GM19452 (cell line): ENCODE data around the gene EXOC4.

ENCODE experiments used
- ATAC-seq: cut with Tn5 transposase; IDR thresholded peaks from one replicate; pipeline ENCODE4 v1.9.1; 2021; ENCODE audit not compliant: unreplicated experiment

EXOC4 gene

GRCh38 chr7:133528796-133529195 lies 275.9 kb downstream of the EXOC4 start:
- no peak for ATAC-seq

GRCh38 chr7:133529861-133530260 lies 277.0 kb downstream of the EXOC4 start:
- no peak for ATAC-seq

DNA sequence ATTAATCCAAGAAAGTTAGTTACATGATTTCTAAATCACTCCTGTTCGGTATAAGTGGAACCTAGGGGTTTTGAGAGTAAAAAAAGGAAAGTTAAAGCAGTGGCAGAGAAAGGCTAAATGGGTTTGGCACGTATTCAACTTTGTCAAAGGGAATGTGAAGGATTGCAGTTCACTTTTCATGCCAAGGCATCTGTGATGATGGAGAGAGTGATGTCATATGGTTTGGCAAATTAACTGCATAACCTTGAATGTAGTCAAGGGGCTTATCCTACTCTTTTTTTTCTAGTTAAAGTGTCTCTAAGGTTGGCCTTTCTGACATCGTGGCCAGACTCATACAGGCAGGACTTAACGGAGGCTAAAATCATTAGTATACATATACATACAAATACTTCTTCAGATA lies 277.8 kb downstream of the EXOC4 start:
- ATAC-seq: no peak

- ATAC-seq: no peak
These were observed 281.9 kb downstream of the EXOC4 start for GRCh38 chr7:133534816-133535215.

- no peak for ATAC-seq
These were observed 282.4 kb downstream of the EXOC4 start for GRCh38 chr7:133535308-133535707.

DNA sequence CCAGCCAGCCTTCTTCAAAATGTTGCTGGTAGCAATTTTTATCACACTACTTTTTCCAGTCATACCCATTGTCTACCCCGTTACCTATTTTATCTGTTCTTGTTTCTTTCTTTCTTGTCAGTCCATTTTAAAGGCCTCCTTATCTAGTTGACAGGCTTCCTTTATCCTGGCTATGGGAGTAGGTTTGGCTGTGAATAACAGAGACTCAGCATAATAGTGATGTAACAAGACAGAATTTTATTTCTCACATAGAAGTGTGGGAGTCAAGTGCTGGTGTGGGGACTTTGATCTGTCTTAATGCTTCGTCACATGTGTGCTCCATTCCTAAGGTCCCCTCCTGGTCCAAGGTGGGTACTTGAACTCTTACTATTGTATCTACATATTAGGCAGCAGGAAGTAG lies 283.6 kb downstream of the EXOC4 start:
- no peak for ATAC-seq

DNA sequence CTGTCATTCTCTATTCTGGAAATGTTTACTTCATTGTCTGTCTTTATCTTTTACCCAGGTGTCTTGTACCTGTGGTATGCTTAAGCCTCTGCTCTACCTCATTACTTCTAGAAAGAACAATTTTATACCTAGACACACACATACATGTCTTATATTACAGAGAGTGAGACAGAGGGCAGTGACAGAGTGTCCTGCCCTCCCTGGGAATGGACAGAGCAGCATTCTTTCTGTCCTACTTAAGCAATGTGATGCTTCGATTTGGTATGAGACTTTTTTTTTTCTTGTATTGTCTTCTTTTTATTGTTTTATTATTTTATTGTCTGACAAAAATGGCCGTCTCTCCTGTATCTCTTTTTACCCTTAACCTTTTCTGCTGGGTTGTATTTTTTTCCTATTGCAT lies 286.1 kb downstream of the EXOC4 start:
- no peak for ATAC-seq

GRCh38 chr7:133540096-133540860 lies 287.4 kb downstream of the EXOC4 start:
- ATAC-seq: no peak

GRCh38 chr7:133542209-133542780 lies 289.4 kb downstream of the EXOC4 start:
- ATAC-seq: no peak

- ATAC-seq: no peak
These were observed 290.8 kb downstream of the EXOC4 start for GRCh38 chr7:133543657-133544056.

DNA sequence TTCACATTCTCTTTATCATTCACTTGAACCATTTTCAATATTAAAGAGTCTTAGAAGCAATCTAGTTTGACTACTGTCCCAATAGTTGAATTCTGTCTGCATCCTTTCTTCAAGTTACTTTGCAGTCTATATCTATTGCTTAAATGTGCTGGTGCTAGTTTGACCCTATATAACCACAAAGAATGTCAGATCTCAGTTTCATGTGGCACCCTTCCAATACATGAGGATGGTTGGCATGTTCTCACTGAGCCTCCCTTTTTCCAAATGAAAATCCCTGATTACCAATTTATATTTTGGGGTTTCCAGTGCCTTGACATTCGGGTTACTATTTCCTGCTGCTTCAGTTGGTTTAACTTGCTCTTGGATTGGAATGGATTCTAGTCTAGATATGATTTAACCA lies 292.7 kb downstream of the EXOC4 start:
- no peak for ATAC-seq

GRCh38 chr7:133547981-133548380 lies 295.1 kb downstream of the EXOC4 start:
- ATAC-seq: no peak

DNA sequence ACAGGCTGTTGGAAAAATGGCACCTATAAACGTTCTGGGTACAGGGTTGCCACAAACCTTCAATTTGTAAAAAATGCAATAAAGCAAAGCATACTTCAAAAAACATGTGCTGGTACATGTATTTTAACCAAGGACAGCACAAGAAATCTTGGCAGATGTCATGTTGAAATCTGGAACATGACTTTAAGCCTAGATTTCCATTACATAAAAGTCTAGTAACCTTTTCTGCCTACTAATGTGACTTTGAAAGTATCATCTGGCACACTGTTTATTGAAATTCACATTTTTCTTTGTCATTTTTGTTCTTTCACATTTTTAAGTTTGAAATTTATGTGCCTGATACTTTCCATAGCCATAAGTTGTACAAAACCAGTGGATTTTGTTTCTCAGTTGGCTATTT lies 296.8 kb downstream of the EXOC4 start:
- ATAC-seq: no peak

- no peak for ATAC-seq
These were observed 297.3 kb downstream of the EXOC4 start for GRCh38 chr7:133550145-133550544.

- no peak for ATAC-seq
These were observed 297.9 kb downstream of the EXOC4 start for GRCh38 chr7:133550811-133551210.

- no peak for ATAC-seq
These were observed 298.6 kb downstream of the EXOC4 start for GRCh38 chr7:133551466-133551865.

GRCh38 chr7:133552079-133552478 lies 299.2 kb downstream of the EXOC4 start:
- no peak for ATAC-seq

DNA sequence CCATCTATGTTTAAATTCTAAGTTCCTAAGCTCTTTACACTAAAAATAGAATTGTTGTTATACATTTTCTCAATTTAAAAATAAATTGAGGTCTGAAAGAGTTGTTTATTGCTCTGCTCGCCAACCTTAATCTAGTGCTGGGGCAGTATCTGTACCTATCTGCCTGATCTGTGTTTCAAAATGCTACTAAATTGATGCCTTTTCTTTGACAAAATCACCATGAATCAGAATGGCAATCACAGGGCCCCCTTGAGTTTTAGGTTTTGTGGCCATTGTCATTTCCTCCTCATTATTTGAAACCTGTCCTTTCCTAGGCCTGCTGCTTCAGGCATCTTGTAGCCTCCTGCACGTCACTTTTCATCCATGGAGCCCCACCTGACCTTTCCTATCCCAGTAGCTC lies 301.5 kb downstream of the EXOC4 start:
- ATAC-seq: no peak

- ATAC-seq: no peak
These were observed 303.2 kb downstream of the EXOC4 start for GRCh38 chr7:133556048-133556447.

- ATAC-seq: no peak
These were observed 303.7 kb downstream of the EXOC4 start for GRCh38 chr7:133556553-133556952.

DNA sequence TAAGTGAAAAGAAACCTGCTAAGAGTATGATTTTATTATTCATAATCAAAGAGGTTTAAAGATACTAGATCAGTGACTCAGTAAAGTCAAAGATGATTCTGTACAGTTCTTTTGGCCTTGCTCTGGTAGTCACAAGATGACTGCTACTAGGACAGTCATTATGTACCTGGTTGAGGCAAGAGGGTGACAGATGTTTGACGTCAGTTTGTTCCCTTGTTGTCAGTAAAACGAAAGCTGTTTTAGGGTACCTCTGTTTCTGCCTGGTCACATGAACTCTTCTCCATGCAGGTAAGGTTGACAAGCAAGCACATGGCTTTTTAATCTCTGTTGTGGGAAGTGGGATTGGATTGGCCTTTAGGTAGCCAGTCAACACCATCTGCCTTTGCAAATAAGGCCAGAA lies 308.0 kb downstream of the EXOC4 start:
- no peak for ATAC-seq

- ATAC-seq: no peak
These were observed 308.5 kb downstream of the EXOC4 start for GRCh38 chr7:133561396-133561795.

DNA sequence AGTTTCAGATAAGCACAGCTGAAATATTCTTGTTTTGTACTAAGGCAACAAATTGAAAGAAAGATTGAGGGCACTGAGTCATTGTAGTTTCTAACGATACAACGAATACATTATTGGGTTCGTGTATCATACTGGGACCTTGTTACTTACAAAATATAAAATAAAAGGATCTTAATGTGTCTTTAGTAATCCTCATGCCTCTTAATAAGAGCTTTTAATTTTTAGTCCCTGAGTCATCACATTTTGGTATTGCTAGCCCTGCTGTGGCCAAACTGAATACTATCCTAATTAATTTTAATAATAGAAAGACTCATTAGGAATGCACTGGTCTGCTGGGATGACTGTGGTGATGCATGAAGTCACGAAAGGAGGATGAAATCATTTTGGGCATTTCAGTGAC lies 309.7 kb downstream of the EXOC4 start:
- no peak for ATAC-seq
